H1 (cell line): ENCODE results near the gene ZNF586. TPM values are rescaled to one million over a fixed set of nuclear protein-coding genes. Genes with fewer than 3 reads are reported as not detected.

ENCODE experiments used
- ATF2 ChIP-seq: IDR thresholded peaks from 2 replicates; pipeline ENCODE4 v1.6.1; 2012; ENCODE audit warnings: low read length, inconsistent platforms
- CREB1 ChIP-seq: IDR thresholded peaks from 2 replicates; pipeline ENCODE4 v1.6.1; 2012; ENCODE audit warnings: inconsistent platforms
- GABPA ChIP-seq: IDR thresholded peaks from 2 replicates; pipeline ENCODE4 v1.6.1; 2011; ENCODE audit warnings: mild to moderate bottlenecking, low read length, moderate library complexity, borderline replicate concordance; ENCODE audit not compliant: insufficient read depth
- JUN ChIP-seq: IDR thresholded peaks from 2 replicates; pipeline ENCODE4 v1.6.1; 2011; ENCODE audit warnings: low read depth, mild to moderate bottlenecking, improper control_type of control experiment, low read length
- RBBP5 ChIP-seq: IDR thresholded peaks from 2 replicates; pipeline ENCODE4 v1.7.1; 2012; ENCODE audit warnings: low read depth, mild to moderate bottlenecking, inconsistent platforms, low read length, moderate library complexity, borderline replicate concordance
- RFX5 ChIP-seq: IDR thresholded peaks from 2 replicates; pipeline ENCODE4 v1.6.1; 2011; ENCODE audit warnings: low read depth, low read length, improper control_type of control experiment, borderline replicate concordance
- RNF2 ChIP-seq: fragments of 200-900, 300-1000 bp; sonication (generic); IDR thresholded peaks from 2 replicates; pipeline ENCODE4 v1.7.1; 2016; ENCODE audit warnings: borderline replicate concordance, low read depth, mild to moderate bottlenecking, antibody characterized with exemption, low read length; ENCODE audit not compliant: poor library complexity, severe bottlenecking; ENCODE audit errors: missing control alignments
- SP2 ChIP-seq: IDR thresholded peaks from 2 replicates; pipeline ENCODE4 v1.6.1; 2012; ENCODE audit warnings: mild to moderate bottlenecking, low read length, inconsistent platforms
- SUZ12 ChIP-seq: fragments of 200-600 bp; sonication (generic); IDR thresholded peaks from 2 replicates; pipeline ENCODE4 v1.6.1; 2012; ENCODE audit warnings: mild to moderate bottlenecking, inconsistent platforms, low read length, moderate library complexity, mixed read lengths
- TAF1 ChIP-seq: IDR thresholded peaks from 2 replicates; pipeline ENCODE4 v1.6.1; 2011; ENCODE audit warnings: mild to moderate bottlenecking, low read depth, low read length
- polyA plus RNA-seq, 7 experiments: library from polyadenylated mRNA; depleted of rRNA in 3 of 7; stranded (reverse) in 5 of 7; unstranded in 2 of 7; fragments of >200 nt in 5 of 7; fragments of 200-250 nt in 2 of 7; gene quantifications; 1 replicate in 5 of 7; 2 replicates in 1 of 7; 4 replicates in 1 of 7; pipeline versions ENCODE4 v1.2.1 to v1.2.3, GENCODE V29; 2011 to 2013; ENCODE audit warnings: missing spikeins in 2 of 7, mixed read lengths in 2 of 7
- total RNA-seq: library from RNA; stranded (reverse); fragmentation: NEBNext Ultra II Directional; extraction: Animal tissue kit (Norgen Biotek cat#: 25700); gene quantifications from 2 replicates; pipeline ENCODE4 v1.2.1, GENCODE V29; 2021

Gene ZNF586
- total and polyA plus RNA-seq, 2 of the 8 experiments (the other 6 are each of a cell fraction or from before 2014, with no cell fraction given), result 8.1 to 15.5 TPM

GRCh38 chr19:57786906-57787305 is 17.4 kb downstream of the ZNF586 start (continued):
- TF ChIP-seq SUZ12 (no peak), CREB1 (no peak), RBBP5 (no peak), SP2 (no peak), RNF2 (no peak), TAF1 (no peak), RFX5 (no peak), JUN (no peak), ATF2 (no peak), GABPA (no peak)
